ENCODE data around the gene EIF2S1. TPM values are rescaled to one million over a fixed set of nuclear protein-coding genes. Genes with fewer than 3 reads are reported as not detected.

The EIF2S1 gene
- total RNA-seq, 2 experiments from 2014 or later, result 23.1 to 28.8 TPM

DNA sequence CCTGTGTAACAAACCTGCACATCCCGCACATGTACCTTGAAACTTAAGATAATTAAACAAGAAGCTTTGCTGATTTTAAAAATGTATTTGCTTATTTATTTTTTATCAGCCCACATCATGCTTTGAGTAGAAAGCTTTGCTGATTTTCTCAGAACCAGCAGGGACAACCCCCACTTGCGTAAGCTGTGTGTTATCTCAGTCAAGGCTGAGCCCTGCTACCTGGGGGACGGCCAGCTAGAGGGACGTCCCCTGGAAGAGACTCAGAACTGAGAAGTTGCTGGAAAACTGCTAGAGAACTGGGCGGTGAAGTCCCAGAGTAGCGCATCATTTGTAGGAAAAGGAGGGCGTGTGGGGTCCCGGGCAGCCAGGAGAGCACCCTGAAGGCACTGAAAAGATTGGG is 56.0 kb downstream of the EIF2S1 start:
- no peak overlapping the region for H3K27ac ChIP-seq (ENCODE audit: low read depth in 1 of 2, low read length in 2 of 2)
- H3K27me3 ChIP-seq (ENCODE audit: control insufficient read depth in 1 of 2, insufficient read depth in 2 of 2, low read length in 2 of 2), result peaks cover 0 to 4% of the 10 kb centered on the region in 2 experiments
- no peak overlapping the region for H3K4me3 ChIP-seq (ENCODE audit: low read length)
- no peaks in the 10 kb centered on the region for H3K36me3 ChIP-seq (ENCODE audit: insufficient read depth, low read length)
- no peaks in the 10 kb centered on the region for H3K27me3 Mint-ChIP-seq
- TF ChIP-seq, protein P1, sequence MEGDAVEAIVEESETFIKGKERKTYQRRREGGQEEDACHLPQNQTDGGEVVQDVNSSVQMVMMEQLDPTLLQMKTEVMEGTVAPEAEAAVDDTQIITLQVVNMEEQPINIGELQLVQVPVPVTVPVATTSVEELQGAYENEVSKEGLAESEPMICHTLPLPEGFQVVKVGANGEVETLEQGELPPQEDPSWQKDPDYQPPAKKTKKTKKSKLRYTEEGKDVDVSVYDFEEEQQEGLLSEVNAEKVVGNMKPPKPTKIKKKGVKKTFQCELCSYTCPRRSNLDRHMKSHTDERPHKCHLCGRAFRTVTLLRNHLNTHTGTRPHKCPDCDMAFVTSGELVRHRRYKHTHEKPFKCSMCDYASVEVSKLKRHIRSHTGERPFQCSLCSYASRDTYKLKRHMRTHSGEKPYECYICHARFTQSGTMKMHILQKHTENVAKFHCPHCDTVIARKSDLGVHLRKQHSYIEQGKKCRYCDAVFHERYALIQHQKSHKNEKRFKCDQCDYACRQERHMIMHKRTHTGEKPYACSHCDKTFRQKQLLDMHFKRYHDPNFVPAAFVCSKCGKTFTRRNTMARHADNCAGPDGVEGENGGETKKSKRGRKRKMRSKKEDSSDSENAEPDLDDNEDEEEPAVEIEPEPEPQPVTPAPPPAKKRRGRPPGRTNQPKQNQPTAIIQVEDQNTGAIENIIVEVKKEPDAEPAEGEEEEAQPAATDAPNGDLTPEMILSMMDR (IDR thresholded peaks at IDR 0.05), result no peak
- H3K9me3 Mint-ChIP-seq, result no peaks in the 10 kb centered on the region
- POLR2A ChIA-PET, result no interaction called here
- H3K4me1 Mint-ChIP-seq (ENCODE audit: low read depth), result peaks cover 9% of the 10 kb centered on the region
- intact Hi-C loops (cut with DNase I, micrococcal nuclease), result no loop called here
- no peaks in the 10 kb centered on the region for H3K9me3 ChIP-seq (ENCODE audit: control insufficient read depth in 1 of 2, insufficient read depth in 1 of 2, low read length in 2 of 2)
- no peaks in the 10 kb centered on the region for H3K36me3 Mint-ChIP-seq (ENCODE audit: low read depth)
- H3K27ac Mint-ChIP-seq, result no peak overlapping the region
- ATAC-seq (ENCODE audit: poor library complexity) (no peak), DNase-seq (no peak)
- no peak overlapping the region for H3K4me3 Mint-ChIP-seq
- peaks cover 16% of the 10 kb centered on the region for H3K4me1 ChIP-seq (ENCODE audit: insufficient read depth, low read length)
- CTCF ChIA-PET, result no interaction called here

DNA sequence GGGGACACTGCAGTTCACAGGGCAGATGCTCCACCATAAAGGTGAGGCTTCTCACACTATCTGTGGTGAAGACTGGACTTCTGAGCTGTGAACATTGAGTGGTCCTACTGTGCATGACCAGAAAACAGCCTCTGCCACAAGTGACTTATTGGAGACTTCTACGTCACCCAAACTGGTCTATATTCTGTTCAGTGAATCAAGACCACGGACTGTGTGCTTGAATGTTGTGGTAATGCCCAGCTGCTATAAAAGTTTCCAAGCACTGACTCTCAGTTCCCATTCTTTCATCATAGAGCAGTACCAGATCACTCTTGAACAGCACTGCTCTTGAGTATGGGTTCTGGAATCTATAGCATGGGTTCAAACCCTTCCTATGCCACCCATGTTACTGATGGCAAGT is 56.7 kb downstream of the EIF2S1 start:
- TF ChIP-seq, protein P1 (IDR thresholded peaks at IDR 0.05), result no peak
- H3K4me3 Mint-ChIP-seq, result no peak overlapping the region
- no peak overlapping the region for H3K27ac Mint-ChIP-seq
- no peak overlapping the region for H3K4me3 ChIP-seq (ENCODE audit: low read length)
- POLR2A ChIA-PET, result no interaction called here
- DNase-seq (peak in 1 of 14 experiments; percentile 10), ATAC-seq (ENCODE audit: poor library complexity) (no peak)
- peaks cover 5% of the 10 kb centered on the region for H3K4me1 Mint-ChIP-seq (ENCODE audit: low read depth)
- H3K27me3 ChIP-seq (ENCODE audit: control insufficient read depth in 1 of 2, insufficient read depth in 2 of 2, low read length in 2 of 2), result peaks cover 0 to 4% of the 10 kb centered on the region in 2 experiments
- no peaks in the 10 kb centered on the region for H3K36me3 ChIP-seq (ENCODE audit: insufficient read depth, low read length)
- H3K27ac ChIP-seq (ENCODE audit: low read depth in 1 of 2, low read length in 2 of 2), result no peak overlapping the region
- H3K9me3 Mint-ChIP-seq, result no peaks in the 10 kb centered on the region
- H3K27me3 Mint-ChIP-seq, result no peaks in the 10 kb centered on the region
- H3K9me3 ChIP-seq (ENCODE audit: control insufficient read depth in 1 of 2, insufficient read depth in 1 of 2, low read length in 2 of 2), result no peaks in the 10 kb centered on the region
- CTCF ChIA-PET, result no interaction called here
- intact Hi-C loops (cut with DNase I, micrococcal nuclease), result no loop called here
- no peaks in the 10 kb centered on the region for H3K36me3 Mint-ChIP-seq (ENCODE audit: low read depth)
- peaks cover 8% of the 10 kb centered on the region for H3K4me1 ChIP-seq (ENCODE audit: insufficient read depth, low read length)

DNA sequence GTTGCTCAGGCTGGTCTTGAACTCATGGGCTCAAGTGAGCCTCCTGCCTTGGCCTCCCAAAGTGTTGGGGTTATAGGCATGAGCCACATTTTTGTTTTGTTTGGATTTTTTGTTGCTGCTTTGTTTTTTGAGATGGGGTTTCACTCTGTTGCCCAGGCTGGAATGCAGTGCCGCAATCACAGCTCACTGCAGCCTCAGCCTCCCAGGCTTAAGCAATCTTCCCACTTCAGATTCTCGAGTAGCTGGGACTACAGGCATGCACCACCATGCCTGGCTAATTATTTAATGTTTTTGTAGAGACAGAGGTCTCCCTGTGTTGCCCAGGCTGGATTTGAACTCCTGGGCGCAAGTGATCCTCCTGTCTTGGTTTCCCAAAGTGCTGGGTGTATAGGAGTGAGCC is 57.5 kb downstream of the EIF2S1 start:
- ATAC-seq (ENCODE audit: poor library complexity) (no peak), DNase-seq (no peak)
- H3K27ac Mint-ChIP-seq, result no peak overlapping the region
- CTCF ChIA-PET, result interaction anchor here (1.4 kb wide), 1 partner anchor 154 kb away, joined by 3 read pairs; no protein-coding TSS in a partner anchor
- no peaks in the 10 kb centered on the region for H3K4me1 Mint-ChIP-seq (ENCODE audit: low read depth)
- H3K9me3 Mint-ChIP-seq, result no peaks in the 10 kb centered on the region
- no peaks in the 10 kb centered on the region for H3K27me3 Mint-ChIP-seq
- H3K27me3 ChIP-seq (ENCODE audit: control insufficient read depth in 1 of 2, insufficient read depth in 2 of 2, low read length in 2 of 2), result peaks cover 0 to 4% of the 10 kb centered on the region in 2 experiments
- no peak overlapping the region for H3K4me3 Mint-ChIP-seq
- H3K27ac ChIP-seq (ENCODE audit: low read depth in 1 of 2, low read length in 2 of 2), result no peak overlapping the region
- no peaks in the 10 kb centered on the region for H3K36me3 ChIP-seq (ENCODE audit: insufficient read depth, low read length)
- POLR2A ChIA-PET, result no interaction called here
- intact Hi-C loops (cut with DNase I, micrococcal nuclease), result no loop called here
- TF ChIP-seq, protein P1 (IDR thresholded peaks at IDR 0.05), result no peak
- H3K9me3 ChIP-seq (ENCODE audit: control insufficient read depth in 1 of 2, insufficient read depth in 1 of 2, low read length in 2 of 2), result no peaks in the 10 kb centered on the region
- no peaks in the 10 kb centered on the region for H3K36me3 Mint-ChIP-seq (ENCODE audit: low read depth)
- no peak overlapping the region for H3K4me3 ChIP-seq (ENCODE audit: low read length)
- H3K4me1 ChIP-seq (ENCODE audit: insufficient read depth, low read length), result peaks cover 2% of the 10 kb centered on the region
